IMR-90 (cell line): ENCODE measurements around the gene ANTXRL. TPM values are rescaled to one million over a fixed set of nuclear protein-coding genes. Genes with fewer than 3 reads are reported as not detected.
A peak's percentile ranks its signal among the peaks of the same experiment; 100 is the strongest.

Source experiments
- ATAC-seq: fragments of 200-7000 bp; cut with Tn5 transposase; 2 replicates; pipeline ENCODE4 v1.9.1; 2020; ENCODE audit warnings: low read depth, mild to moderate bottlenecking, moderate library complexity
- BruUV-seq: library from RNA; stranded (reverse); fragments of 400-500 nt; replicated peaks from 2 replicates; lab custom pipeline; 2021; lab: Mats Ljungman, UMichigan
- CTCF ChIA-PET: fragments of 300-600 bp; formaldehyde crosslinking; extraction: SDS; loops from one replicate; lab custom pipeline; 2021; ENCODE audit warnings: antibody characterized with exemption; lab: Yijun Ruan, JAX
- POLR2A ChIA-PET: fragments of 300-600 bp; sonication (Branson Sonifier 250); formaldehyde crosslinking; loops from one replicate; lab custom pipeline; 2022; ENCODE audit warnings: antibody characterized with exemption; ENCODE audit not compliant: unreplicated experiment; lab: Charles Lee
- DNase-seq: peaks from one replicate; pipeline ENCODE4 v3.0.0; 2013
- H2AFZ ChIP-seq: replicated peaks from 2 replicates; pipeline ENCODE3; 2013; ENCODE audit warnings: low read length, mild to moderate bottlenecking; ENCODE audit not compliant: poor library complexity
- H2AK5ac ChIP-seq: 2 replicates; pipeline ENCODE4 v1.6.1; 2013; ENCODE audit warnings: low read depth, low read length, inconsistent platforms
- H2AK9ac ChIP-seq: replicated peaks from 2 replicates; pipeline ENCODE3; 2013; ENCODE audit warnings: mild to moderate bottlenecking, low read depth, low read length, moderate library complexity; ENCODE audit not compliant: poor library complexity
- H2BK120ac ChIP-seq: 2 replicates; pipeline ENCODE4 v1.6.1; 2013; ENCODE audit warnings: low read depth, low read length, inconsistent platforms
- H2BK15ac ChIP-seq: 3 replicates; pipeline ENCODE4 v1.6.1; 2013; ENCODE audit warnings: low read depth, low read length, inconsistent platforms
- H2BK20ac ChIP-seq: 2 replicates; pipeline ENCODE4 v1.6.1; 2013; ENCODE audit warnings: low read depth, mild to moderate bottlenecking, inconsistent platforms, low read length, moderate library complexity
- H2BK5ac ChIP-seq: 2 replicates; pipeline ENCODE4 v1.6.1; 2013; ENCODE audit warnings: mild to moderate bottlenecking, low read depth, low read length, inconsistent platforms; ENCODE audit not compliant: poor library complexity, severe bottlenecking
- H3K14ac ChIP-seq: replicated peaks from 2 replicates; pipeline ENCODE4 v1.6.1; 2013; ENCODE audit warnings: low read depth, low read length, inconsistent platforms
- H3K18ac ChIP-seq: 2 replicates; pipeline ENCODE4 v1.6.1; 2013; ENCODE audit warnings: low read depth, low read length, control low read depth
- H3K23ac ChIP-seq: 2 replicates; pipeline ENCODE4 v1.6.1; 2013; ENCODE audit warnings: low read depth, low read length, inconsistent platforms
- H3K27ac ChIP-seq: 2 replicates; pipeline ENCODE4 v1.5.1; 2013; ENCODE audit warnings: mild to moderate bottlenecking, control low read depth, low read length; ENCODE audit not compliant: insufficient read depth
- H3K27me3 ChIP-seq: 2 replicates; pipeline ENCODE4 v1.6.1; 2013; ENCODE audit warnings: low read length; ENCODE audit not compliant: control insufficient read depth, insufficient read depth
- H3K36me3 ChIP-seq: 2 replicates; pipeline ENCODE4 v1.6.1; 2013; ENCODE audit warnings: low read length, mixed read lengths; ENCODE audit not compliant: control insufficient read depth, insufficient read depth
- H3K4ac ChIP-seq: 2 replicates; pipeline ENCODE4 v1.6.1; 2013; ENCODE audit warnings: low read depth, low read length, inconsistent platforms
- H3K4me1 ChIP-seq: 2 replicates; pipeline ENCODE4 v1.6.1; 2013; ENCODE audit warnings: low read length, mixed read lengths; ENCODE audit not compliant: control insufficient read depth, insufficient read depth
- H3K4me2 ChIP-seq: 2 replicates; pipeline ENCODE4 v1.6.1; 2013; ENCODE audit warnings: low read depth, mild to moderate bottlenecking, control low read depth, low read length, moderate library complexity
- H3K4me3 ChIP-seq: 2 replicates; pipeline ENCODE4 v1.5.1; 2013; ENCODE audit warnings: low read depth, mild to moderate bottlenecking, control low read depth, low read length, moderate library complexity; ENCODE audit not compliant: insufficient read depth
- H3K56ac ChIP-seq: 2 replicates; pipeline ENCODE4 v1.6.1; 2013; ENCODE audit warnings: low read length, inconsistent platforms; ENCODE audit not compliant: insufficient read depth; ENCODE audit errors: extremely low read depth
- H3K79me1 ChIP-seq, 2 experiments: 2 replicates each; pipeline ENCODE4 v1.6.1; 2013; ENCODE audit warnings: low read length in 2 of 2, inconsistent platforms in 1 of 2, low read depth in 1 of 2
- H3K9ac ChIP-seq: 2 replicates; pipeline ENCODE4 v1.6.1; 2013; ENCODE audit warnings: low read depth, low read length, control low read depth
- H3K9me1 ChIP-seq: 2 replicates; pipeline ENCODE4 v1.6.1; 2013; ENCODE audit warnings: low read length, inconsistent platforms; ENCODE audit not compliant: insufficient read depth
- H3K9me3 ChIP-seq: 2 replicates; pipeline ENCODE4 v1.6.1; 2013; ENCODE audit warnings: low read length; ENCODE audit not compliant: control insufficient read depth, insufficient read depth
- H4K20me1 ChIP-seq: 2 replicates; pipeline ENCODE4 v1.6.1; 2013; ENCODE audit warnings: low read length, inconsistent platforms; ENCODE audit not compliant: insufficient read depth
- H4K5ac ChIP-seq: 2 replicates; pipeline ENCODE4 v1.6.1; 2013; ENCODE audit warnings: mild to moderate bottlenecking, low read depth, low read length, control low read depth
- H4K8ac ChIP-seq, 2 experiments: 2 replicates each; pipeline ENCODE4 v1.6.1; 2013; ENCODE audit warnings: low read depth in 2 of 2, low read length in 2 of 2, control low read depth in 1 of 2, inconsistent platforms in 1 of 2
- H4K91ac ChIP-seq: 2 replicates; pipeline ENCODE4 v1.6.1; 2013; ENCODE audit warnings: low read depth, low read length, inconsistent platforms; ENCODE audit not compliant: insufficient read depth
- CEBPB ChIP-seq: IDR thresholded peaks from 2 replicates; pipeline ENCODE4 v1.6.1; 2012; ENCODE audit warnings: low read depth, low read length, improper control_type of control experiment
- MAZ ChIP-seq: IDR thresholded peaks from 2 replicates; pipeline ENCODE4 v1.6.1; 2012; ENCODE audit warnings: low read depth, mild to moderate bottlenecking, low read length, improper control_type of control experiment, moderate library complexity, borderline replicate concordance
- WGBS, 2 experiments: methylation state at CpG; one replicate each; pipeline versions ENCODE4 v1.1.5 to v1.1.7; 2013; ENCODE audit warnings: missing lambda C conversion rate in 2 of 2; ENCODE audit not compliant: insufficient read length in 1 of 2; ENCODE audit errors: extremely low coverage in 2 of 2; 5-methylcytosine and 5-hydroxymethylcytosine counted together
- dilution Hi-C: fragments of 300-500 bp; cut with HindIII; formaldehyde crosslinking; loops from one replicate; pipeline ENCODE4 v1.14.3; 2018; ENCODE audit warnings: low sequenced_read_pairs; ENCODE audit not compliant: unreplicated experiment
- in situ Hi-C: fragments of 300-500 bp; cut with MboI; formaldehyde crosslinking; loops from 3 replicates; pipeline ENCODE4 v1.14.3; 2019; ENCODE audit warnings: low sequenced_read_pairs, inconsistent platforms, mixed read lengths
- intact Hi-C: fragments of 100-400 bp; cut with micrococcal nuclease; formaldehyde crosslinking; loops from 2 replicates; pipeline ENCODE4 v1.10.0; 2022
- polyA plus RNA-seq, 3 experiments: library from polyadenylated mRNA; depleted of rRNA; stranded (reverse); fragments of >200 nt; gene quantifications; 2 replicates each; pipeline ENCODE4 v1.2.3, GENCODE V29; 2012; ENCODE audit warnings: low replicate concordance in 1 of 3
- total RNA-seq: library from RNA; depleted of rRNA; stranded (reverse); fragments of >200 nt; gene quantifications from 2 replicates; pipeline ENCODE4 v1.2.3, GENCODE V29; 2012

Gene ANTXRL
- total and polyA plus RNA-seq, 2 of the 4 experiments (the other 2 are of a cell fraction): not detected

DNA sequence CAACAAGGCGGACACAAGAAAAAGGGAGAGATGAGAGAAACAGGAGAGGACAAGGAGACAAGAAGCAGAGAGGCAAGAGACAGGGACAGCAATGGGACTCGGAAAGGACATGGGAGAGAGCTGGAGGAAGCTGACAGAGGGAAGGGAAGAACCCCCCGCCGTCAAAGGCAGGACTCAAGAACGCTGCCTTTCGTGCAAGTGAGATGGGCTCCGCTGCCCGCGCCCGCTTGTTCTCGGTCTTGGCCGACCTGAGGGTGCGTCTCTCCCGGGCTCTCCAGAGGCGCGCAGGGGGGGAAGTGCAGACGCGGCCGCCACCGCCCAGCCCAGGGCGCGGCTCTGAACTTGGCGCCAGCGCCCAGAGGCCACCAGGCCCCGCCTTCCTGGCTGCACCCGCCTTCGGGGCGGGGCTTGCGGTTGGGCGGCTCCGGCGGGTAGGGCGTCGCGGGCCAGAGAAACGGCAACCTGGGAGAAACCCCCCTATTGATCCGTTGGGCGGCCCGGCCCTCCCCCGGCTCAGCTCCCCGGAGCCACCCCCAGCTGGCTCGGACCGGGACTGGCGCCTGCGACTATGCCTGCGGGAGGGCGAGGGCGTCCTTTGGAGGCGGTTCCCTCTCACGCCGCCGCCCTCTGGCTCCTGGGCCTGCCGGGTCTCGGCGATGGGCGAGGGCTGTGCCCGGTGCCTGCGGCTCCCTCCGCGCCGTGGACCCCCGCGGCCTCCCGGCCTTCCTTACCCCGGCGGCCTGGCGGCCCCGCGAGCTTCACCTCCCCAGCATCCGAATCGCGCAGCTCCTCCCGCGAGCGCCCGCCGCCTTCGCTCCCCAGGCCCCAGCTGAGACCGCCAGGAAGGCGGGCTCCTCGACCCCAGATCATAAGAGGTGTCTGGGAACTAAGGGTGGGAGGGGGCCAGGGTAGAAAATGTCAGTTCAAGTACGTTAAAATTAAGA lies 2.2 kb upstream of the ANTXRL start:
- no peaks in the 10 kb centered on the region for H3K9me3 ChIP-seq
- no peaks in the 10 kb centered on the region for H3K36me3 ChIP-seq
- peak overlapping the region; percentile 55 to 98; a peak in 3 of 4 replicates for H4K8ac ChIP-seq
- H3K18ac ChIP-seq: no peak overlapping the region; the same call in 1 of the 2 replicates
- peak; percentile 87 for ATAC-seq
- DNase-seq: peak; percentile 34
- CTCF ChIA-PET: no interaction called here
- H2AK9ac ChIP-seq: peak overlapping the region; percentile 87
- H4K91ac ChIP-seq: peak overlapping the region; percentile 93
- H3K9ac ChIP-seq: peak overlapping the region; percentile 85
- H2BK15ac ChIP-seq: peak overlapping the region; percentile 96; the same call in 2 of the 3 replicates
- H3K4me2 ChIP-seq: peak overlapping the region; percentile 85
- H2BK5ac ChIP-seq: peak overlapping the region; percentile 5
- 2% methylated on average over 41 of the region's 82 CpGs; no CpG with 5 or more reads in 1 of the 2 experiments for WGBS, 2 experiments
- intact Hi-C loops (no loop called here), in situ Hi-C loops (loop anchor here (5.0 kb wide), 2 partner anchors 177 to 1098 kb away; partner anchors contain the start of gene ZNF488), dilution Hi-C loops (no loop called here)
- H2AFZ ChIP-seq: peak overlapping the region; percentile 95
- H3K23ac ChIP-seq: peak overlapping the region; percentile 53
- peak overlapping the region; percentile 78 for H3K56ac ChIP-seq
- H3K14ac ChIP-seq: peak overlapping the region; percentile 38
- H4K20me1 ChIP-seq: no peaks in the 10 kb centered on the region
- peaks cover 2% of the 10 kb centered on the region; the same call in 1 of the 2 replicates for H3K4me1 ChIP-seq
- peaks cover 0 to 6% of the 10 kb centered on the region in 2 experiments; a peak in 1 of 4 replicates for H3K79me1 ChIP-seq
- peaks cover 3% of the 10 kb centered on the region for H3K9me1 ChIP-seq
- TF ChIP-seq MAZ (peak; percentile 42; the same call in 1 of the 2 replicates), CEBPB (no peak)
- H3K27me3 ChIP-seq: peaks cover 6% of the 10 kb centered on the region
- H2AK5ac ChIP-seq: peak overlapping the region; percentile 82
- peak overlapping the region; percentile 40 for H4K5ac ChIP-seq
- peak overlapping the region; percentile 65 for H3K4me3 ChIP-seq
- H2BK120ac ChIP-seq: peak overlapping the region; percentile 62
- BruUV-seq: no TSS peak
- H3K4ac ChIP-seq: peak overlapping the region; percentile 61
- POLR2A ChIA-PET: no interaction called here
- H2BK20ac ChIP-seq: no peak overlapping the region
- peak overlapping the region; percentile 57; the same call in 1 of the 2 replicates for H3K27ac ChIP-seq
